PFSK-1 (cell line): ENCODE results near the gene NKX6-1. TPM values are rescaled to one million over a fixed set of nuclear protein-coding genes. Genes with fewer than 3 reads are reported as not detected.

Experiments
- FOXP2 ChIP-seq: optimal IDR thresholded peaks from 2 replicates; pipeline ENCODE3; 2011; ENCODE audit warnings: borderline replicate concordance, control low read depth, inconsistent platforms; ENCODE audit not compliant: insufficient read depth; ENCODE audit errors: extremely low read length, extremely low read depth
- POLR2AphosphoS5 ChIP-seq: IDR thresholded peaks from 2 replicates; pipeline ENCODE4 v1.6.1; 2012; ENCODE audit warnings: low read depth, mild to moderate bottlenecking, control low read depth, low read length, moderate library complexity
- REST ChIP-seq, 2 experiments: IDR thresholded peaks; 2 replicates each; pipeline versions ENCODE4 v1.6.1 to v1.8.0; 2011 to 2012; ENCODE audit warnings: low read depth in 2 of 2, low read length in 2 of 2, control low read depth in 1 of 2, inconsistent platforms in 1 of 2, mild to moderate bottlenecking in 1 of 2, moderate library complexity in 1 of 2; ENCODE audit not compliant: insufficient read depth in 1 of 2
- SIN3A ChIP-seq: IDR thresholded peaks from 2 replicates; pipeline ENCODE4 v1.6.1; 2012; ENCODE audit warnings: mild to moderate bottlenecking, low read length, moderate library complexity, borderline replicate concordance; ENCODE audit not compliant: insufficient read depth
- TAF1 ChIP-seq: IDR thresholded peaks from 2 replicates; pipeline ENCODE4 v1.6.1; 2012; ENCODE audit warnings: low read length, control low read depth, borderline replicate concordance; ENCODE audit not compliant: insufficient read depth
- polyA plus RNA-seq: library from polyadenylated mRNA; unstranded; fragments of >200 nt; gene quantifications from one replicate; pipeline ENCODE4 v1.2.1, GENCODE V29; 2012; ENCODE audit warnings: low read depth, missing spikeins; ENCODE audit not compliant: insufficient read length

NKX6-1 gene
- 1.6 TPM for polyA plus RNA-seq

- no peak for TF ChIP-seq FOXP2
- no peak for TF ChIP-seq POLR2AphosphoS5
- no peak for TF ChIP-seq SIN3A
- no peak for TF ChIP-seq REST (IDR thresholded peaks at IDR 0.05; ENCODE audit: insufficient read depth in 1 of 2, low read depth in 2 of 2, low read length in 2 of 2)
- no peak for TF ChIP-seq TAF1
Measured at GRCh38 chr4:84498935-84499623, at the start of gene NKX6-1. TSS of gene NKX6-1 (minus strand) at chr4:84499292. CDS start at chr4:84498228, 1,064 bp downstream.

DNA sequence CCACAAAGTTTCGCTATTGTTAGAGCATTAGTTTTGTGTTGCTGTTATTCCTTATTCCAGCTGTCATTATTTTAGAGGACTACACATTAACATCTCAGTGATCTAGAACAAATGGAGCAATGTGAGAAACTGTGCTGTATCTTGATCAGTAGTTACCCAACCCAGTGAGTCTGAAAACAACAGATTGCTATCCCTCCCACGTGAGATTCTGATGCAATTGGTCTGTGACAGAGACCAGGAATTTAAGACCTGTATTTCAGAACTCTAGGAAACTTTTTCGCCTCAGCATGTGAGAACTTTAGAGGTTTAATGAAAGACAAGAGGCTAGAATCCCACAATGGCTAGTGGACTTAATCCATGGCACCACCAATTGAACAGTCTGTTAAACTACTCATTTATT is 48.1 kb upstream of the NKX6-1 start:
- TF ChIP-seq TAF1 (no peak), SIN3A (no peak)

DNA sequence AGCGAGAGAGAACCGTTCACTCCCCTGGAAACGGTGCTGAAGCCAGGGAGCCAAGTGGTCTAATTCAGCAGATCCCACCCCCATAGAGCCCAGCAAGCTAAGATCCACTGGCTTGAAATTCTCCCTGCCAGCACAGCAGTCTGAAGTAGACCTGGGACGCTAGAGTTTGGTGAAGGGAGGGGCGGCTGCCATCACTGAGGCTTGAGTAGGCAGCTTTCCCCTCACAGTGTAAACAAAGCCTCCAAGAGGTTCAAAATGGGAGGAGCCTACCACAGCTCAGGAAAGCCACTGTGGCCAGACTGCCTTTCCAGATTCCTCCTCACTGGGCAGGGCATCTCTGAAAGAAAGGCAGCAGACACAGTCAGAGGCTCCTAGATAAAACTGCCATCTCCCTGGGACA is 46.0 kb upstream of the NKX6-1 start:
- TF ChIP-seq REST (IDR thresholded peaks at IDR 0.05; ENCODE audit: insufficient read depth in 1 of 2, low read depth in 2 of 2, low read length in 2 of 2) = no peak
- TF ChIP-seq FOXP2 = no peak
- no peak for TF ChIP-seq POLR2AphosphoS5
- no peak for TF ChIP-seq TAF1
- no peak for TF ChIP-seq SIN3A

GRCh38 chr4:84535901-84536300 is 36.8 kb upstream of the NKX6-1 start:
- no peak for TF ChIP-seq SIN3A
- no peak for TF ChIP-seq POLR2AphosphoS5
- TF ChIP-seq FOXP2 = no peak
- TF ChIP-seq REST (IDR thresholded peaks at IDR 0.05; ENCODE audit: insufficient read depth in 1 of 2, low read depth in 2 of 2, low read length in 2 of 2) = no peak

DNA sequence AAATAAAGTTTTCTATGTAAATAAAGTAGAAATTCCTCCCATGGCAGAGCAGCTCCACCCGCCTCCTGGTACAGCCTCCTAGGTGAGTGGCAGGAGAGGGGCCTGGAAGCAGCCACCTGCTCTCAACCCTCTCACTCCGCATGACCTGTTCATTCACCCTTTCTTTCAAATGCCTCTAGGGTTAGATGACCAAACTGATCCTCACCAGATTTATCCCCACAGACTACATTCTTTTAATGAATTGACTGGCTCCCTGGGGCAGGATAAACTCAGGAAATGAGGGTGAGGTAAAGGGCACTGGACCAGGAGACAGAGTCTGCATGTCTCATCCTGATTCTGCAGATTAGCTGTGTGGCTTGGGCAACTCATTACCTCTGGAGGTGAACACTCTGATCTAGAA is 32.6 kb upstream of the NKX6-1 start:
- no peak for TF ChIP-seq REST (IDR thresholded peaks at IDR 0.05; ENCODE audit: insufficient read depth in 1 of 2, low read depth in 2 of 2, low read length in 2 of 2)
- no peak for TF ChIP-seq POLR2AphosphoS5
- TF ChIP-seq TAF1 = no peak
- no peak for TF ChIP-seq SIN3A
- no peak for TF ChIP-seq FOXP2
